OCI-LY7 (cell line): ENCODE results near the gene PPP2R2B. TPM values are rescaled to one million over a fixed set of nuclear protein-coding genes. Genes with fewer than 3 reads are reported as not detected.

Experiments
- BruUV-seq: library from RNA; stranded (reverse); fragments of 400-500 nt; replicated peaks from 2 replicates; lab custom pipeline; 2021; lab: Mats Ljungman, UMichigan
- CTCF ChIA-PET: fragments of 300-600 bp; sonication (Branson Sonifier 250); formaldehyde crosslinking; loops from one replicate; lab custom pipeline; 2022; ENCODE audit warnings: antibody characterized with exemption; ENCODE audit not compliant: unreplicated experiment; lab: Charles Lee
- POLR2A ChIA-PET: fragments of 300-600 bp; sonication (Branson Sonifier 250); formaldehyde crosslinking; loops from one replicate; lab custom pipeline; 2022; ENCODE audit warnings: antibody characterized with exemption; lab: Charles Lee
- DNase-seq: peaks from one replicate; pipeline ENCODE4 v3.0.0-alpha.2; 2015; ENCODE audit warnings: low spot score
- H2AFZ ChIP-seq: fragments of 200-600 bp; sonication (generic), shearing (Covaris generic); 2 replicates; pipeline ENCODE4 v1.6.1; 2014; ENCODE audit warnings: mild to moderate bottlenecking, antibody characterized with exemption, low read length, moderate library complexity
- H3K27ac ChIP-seq: fragments of 200-600 bp; sonication (generic); 2 replicates; pipeline ENCODE4 v1.5.1; 2014; ENCODE audit warnings: mixed run types, low read depth, mild to moderate bottlenecking, moderate library complexity, low read length, inconsistent platforms; ENCODE audit not compliant: poor library complexity, severe bottlenecking
- H3K36me3 ChIP-seq: fragments of 200-600 bp; sonication (generic); 2 replicates; pipeline ENCODE4 v1.6.1; 2014; ENCODE audit warnings: mild to moderate bottlenecking, antibody characterized with exemption, low read length, moderate library complexity, mixed read lengths; ENCODE audit not compliant: insufficient read depth
- H3K4me1 ChIP-seq: fragments of 200-600 bp; sonication (generic); 2 replicates; pipeline ENCODE4 v1.5.1; 2014; ENCODE audit warnings: mild to moderate bottlenecking, low read length; ENCODE audit not compliant: insufficient read depth, poor library complexity, severe bottlenecking
- H3K4me2 ChIP-seq: fragments of 200-600 bp; sonication (generic); 2 replicates; pipeline ENCODE4 v1.6.1; 2014; ENCODE audit warnings: mild to moderate bottlenecking, low read length
- H3K4me3 ChIP-seq: fragments of 200-600 bp; sonication (generic); 2 replicates; pipeline ENCODE4 v1.5.1; 2014; ENCODE audit warnings: mild to moderate bottlenecking, low read depth, low read length; ENCODE audit not compliant: poor library complexity, severe bottlenecking
- H3K79me2 ChIP-seq: fragments of 200-600 bp; sonication (generic); 2 replicates; pipeline ENCODE4 v1.6.1; 2016; ENCODE audit warnings: low read depth, mild to moderate bottlenecking, low read length, moderate library complexity, mixed read lengths; ENCODE audit not compliant: insufficient read depth
- H3K9me2 ChIP-seq: fragments of 200-600 bp; sonication (generic); 2 replicates; pipeline ENCODE4 v1.6.1; 2016; ENCODE audit warnings: mild to moderate bottlenecking, low read length, mixed read lengths; ENCODE audit not compliant: insufficient read depth
- H3K9me3 ChIP-seq: fragments of 200-600 bp; sonication (generic); 2 replicates; pipeline ENCODE4 v1.6.1; 2014; ENCODE audit warnings: mild to moderate bottlenecking, mixed run types, low read length, mixed read lengths
- H4K20me1 ChIP-seq: fragments of 200-600 bp; sonication (generic); 2 replicates; pipeline ENCODE4 v1.6.1; 2014; ENCODE audit warnings: mild to moderate bottlenecking, antibody characterized with exemption, low read length, moderate library complexity, mixed read lengths; ENCODE audit not compliant: insufficient read depth
- CTCF ChIP-seq: fragments of 200-600 bp; sonication (generic); conservative IDR thresholded peaks from 2 replicates; pipeline ENCODE4 v1.5.1; 2014; ENCODE audit warnings: mild to moderate bottlenecking, antibody characterized with exemption, low read length, moderate library complexity, mixed read lengths
- EZH2phosphoT487 ChIP-seq: fragments of 200-600 bp; sonication (generic); IDR thresholded peaks from 2 replicates; pipeline ENCODE4 v1.6.1; 2018; ENCODE audit warnings: low read depth, borderline replicate concordance, mild to moderate bottlenecking, mixed run types, antibody characterized with exemption, low read length, moderate library complexity, mixed read lengths
- intact Hi-C: fragments of 100-400 bp; cut with micrococcal nuclease; formaldehyde crosslinking; loops from one replicate; pipeline ENCODE4 v1.10.0; 2022; ENCODE audit not compliant: unreplicated experiment
- total RNA-seq, 2 experiments: library from RNA; depleted of rRNA in 1 of 2; stranded (reverse); fragments of >200 nt in 1 of 2; shearing (Covaris generic) in 1 of 2; gene quantifications; 2 replicates each; pipeline ENCODE4 v1.2.3, GENCODE V29; 2014 to 2022

The PPP2R2B gene
- total RNA-seq, 2 experiments from 2014 or later, result not detected

GRCh38 chr5:146761811-146762210 is 116.7 kb downstream of the PPP2R2B start:
- Histone ChIP-seq H3K4me2 (no peak overlapping the region), H2AFZ (no peak overlapping the region), H3K79me2 (no peaks in the 10 kb centered on the region), H3K4me1 (no peaks in the 10 kb centered on the region), H3K36me3 (no peaks in the 10 kb centered on the region), H4K20me1 (no peaks in the 10 kb centered on the region), H3K4me3 (no peak overlapping the region), H3K9me2 (no peaks in the 10 kb centered on the region), H3K27ac (no peak overlapping the region), H3K9me3 (no peaks in the 10 kb centered on the region)
- BruUV-seq, result no TSS peak
- CTCF ChIA-PET, result no interaction called here
- intact Hi-C loops, result no loop called here
- DNase-seq, result no peak
- TF ChIP-seq CTCF (no peak), EZH2phosphoT487 (no peak)
- POLR2A ChIA-PET, result interaction anchor here (0.6 to 0.7 kb wide), 2 partner anchors 12 to 199 kb away, joined by 3 read pairs; no protein-coding TSS in a partner anchor

- H3K79me2 ChIP-seq, result no peaks in the 10 kb centered on the region
- H3K36me3 ChIP-seq, result no peaks in the 10 kb centered on the region
- intact Hi-C loops, result no loop called here
- H3K9me2 ChIP-seq, result no peaks in the 10 kb centered on the region
- H3K27ac ChIP-seq, result no peak overlapping the region
- no peak overlapping the region for H3K4me2 ChIP-seq
- H4K20me1 ChIP-seq, result no peaks in the 10 kb centered on the region
- H3K4me3 ChIP-seq, result no peak overlapping the region
- no peak for DNase-seq
- H3K9me3 ChIP-seq, result no peaks in the 10 kb centered on the region
- POLR2A ChIA-PET, result no interaction called here
- H3K4me1 ChIP-seq, result no peaks in the 10 kb centered on the region
- CTCF ChIA-PET, result no interaction called here
- BruUV-seq, result no TSS peak
- TF ChIP-seq EZH2phosphoT487, result no peak
- H2AFZ ChIP-seq, result no peak overlapping the region
Measured at GRCh38 chr5:146758938-146759337, 119.6 kb downstream of the PPP2R2B start.

- H4K20me1 ChIP-seq, result no peaks in the 10 kb centered on the region
- no peak overlapping the region for H3K4me2 ChIP-seq
- H3K9me3 ChIP-seq, result no peaks in the 10 kb centered on the region
- no peak overlapping the region for H3K27ac ChIP-seq
- H3K79me2 ChIP-seq, result no peaks in the 10 kb centered on the region
- DNase-seq, result no peak
- no peaks in the 10 kb centered on the region for H3K36me3 ChIP-seq
- no peaks in the 10 kb centered on the region for H3K4me1 ChIP-seq
- ChIA-PET CTCF (no interaction called here), POLR2A (interaction anchor here (0.6 to 0.7 kb wide), 2 partner anchors 1115 to 1136 kb away, joined by 3 to 4 read pairs; no protein-coding TSS in a partner anchor)
- intact Hi-C loops, result no loop called here
- no peaks in the 10 kb centered on the region for H3K9me2 ChIP-seq
- H2AFZ ChIP-seq, result no peak overlapping the region
- TF ChIP-seq EZH2phosphoT487, result no peak
- BruUV-seq, result no TSS peak
- H3K4me3 ChIP-seq, result no peak overlapping the region
Measured at GRCh38 chr5:146758076-146758475, 120.5 kb downstream of the PPP2R2B start.
